HG03460 (cell line): ENCODE results near the gene TMEM187.

Experiments used
- ATAC-seq: cut with Tn5 transposase; IDR thresholded peaks from one replicate; pipeline ENCODE4 v1.9.1; 2021; ENCODE audit not compliant: unreplicated experiment

TMEM187 gene

DNA sequence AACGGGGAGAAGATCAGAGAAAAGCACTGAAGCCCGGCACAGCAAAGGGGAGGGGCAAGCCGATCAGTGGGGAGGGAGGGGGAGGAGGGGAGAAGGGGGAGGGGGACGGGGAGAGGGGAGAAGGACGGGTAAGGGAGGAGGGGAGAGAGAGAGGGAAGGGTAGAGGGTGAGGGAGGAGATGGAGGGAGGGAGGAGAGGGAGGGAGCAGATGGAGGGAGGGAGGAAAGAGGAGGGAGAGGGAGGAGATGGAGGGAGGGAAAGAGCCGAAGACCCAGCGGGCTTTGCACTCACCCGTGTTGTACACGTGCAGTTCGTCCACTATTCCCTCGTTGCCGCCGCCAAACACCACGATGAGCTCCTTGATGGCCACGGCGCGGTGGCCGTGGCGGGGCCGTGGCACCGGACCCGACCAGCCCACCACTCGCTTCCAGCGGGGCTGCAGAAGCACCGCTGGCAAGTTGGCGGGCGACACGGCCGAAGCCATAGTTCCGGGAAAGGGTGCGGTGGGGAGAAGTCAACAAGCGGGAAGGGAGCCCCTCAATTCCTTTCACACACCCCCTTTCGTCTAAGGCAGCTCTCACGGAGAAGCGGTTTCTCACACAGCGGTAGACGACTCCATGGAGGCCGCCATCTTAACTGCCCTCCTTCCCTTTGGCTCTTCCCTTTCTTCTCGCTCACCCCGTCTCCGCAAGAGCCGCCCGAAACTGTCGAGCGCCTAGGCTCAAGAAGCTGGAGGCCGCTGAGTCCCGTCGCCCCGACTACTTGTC is 2.0 kb upstream of the TMEM187 start:
- ATAC-seq = no peak

DNA sequence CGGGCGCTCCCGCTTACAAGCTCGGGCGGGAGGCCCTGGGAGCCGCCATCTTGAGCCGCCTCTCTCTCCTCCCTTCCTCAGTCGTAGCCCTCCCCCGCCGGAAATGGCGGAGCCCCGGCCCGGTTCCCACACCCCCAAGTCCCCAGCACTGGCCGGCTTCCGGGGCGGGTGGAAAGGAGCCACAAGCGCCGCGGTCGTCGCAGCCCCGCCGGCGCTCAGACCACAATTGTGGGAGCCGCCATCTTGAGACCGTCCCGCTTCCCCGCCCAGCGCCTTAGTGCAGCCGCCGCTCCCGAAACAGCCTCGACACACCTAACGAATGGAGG is 1.5 kb upstream of the TMEM187 start:
- peak; percentile 28 for ATAC-seq

DNA sequence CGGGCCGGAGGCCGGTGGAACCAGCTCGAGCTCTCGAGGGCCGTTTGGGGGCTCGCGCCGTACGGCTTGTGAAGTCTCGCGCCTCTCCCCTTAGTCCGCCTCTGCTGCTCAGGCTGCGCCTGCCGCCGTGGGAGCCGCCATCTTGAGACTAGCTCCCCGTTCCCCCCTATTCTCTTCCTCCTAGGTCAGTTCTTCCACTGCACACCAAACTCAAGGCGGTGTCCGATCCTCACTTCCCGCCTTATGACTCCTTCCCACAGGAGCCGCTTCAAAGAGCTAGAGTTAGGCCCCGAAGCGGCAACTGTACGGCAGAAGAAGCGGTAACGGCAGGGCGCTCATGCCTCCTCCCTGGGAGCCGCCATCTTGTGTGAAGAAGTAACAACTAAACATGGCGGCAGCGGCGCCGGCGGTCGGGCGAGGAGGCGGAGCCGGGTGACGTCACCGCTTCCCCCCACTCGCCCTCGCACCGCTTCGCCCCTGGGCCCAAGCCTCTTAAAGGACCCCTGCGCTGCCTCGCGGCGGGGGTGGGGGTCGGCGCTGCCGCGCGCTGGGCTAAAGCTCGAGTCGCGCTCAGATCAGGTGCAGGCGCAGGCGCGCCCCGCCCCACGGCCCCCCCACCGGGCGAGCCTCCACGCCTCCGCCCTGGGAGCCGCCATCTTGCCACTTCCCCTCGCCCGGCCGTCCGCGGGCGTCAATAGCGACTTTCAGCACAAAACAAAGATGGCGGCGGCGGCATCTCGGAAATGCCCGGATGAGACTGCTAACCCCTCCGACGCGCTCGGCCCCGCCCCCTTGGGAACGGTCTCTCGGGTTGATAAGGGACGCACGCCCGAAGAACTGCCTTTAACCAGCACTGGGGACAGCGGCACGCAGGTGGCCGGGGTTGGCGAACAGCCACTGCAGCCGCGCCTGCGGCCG is 845 bp upstream of the TMEM187 start, which contains the start of gene HCFC1:
Gene HCFC1, minus strand, starts transcription at position 369 of the 918 bp plus-strand sequence. CDS start 978 bp downstream, outside the sequence.
- ATAC-seq = peak; percentile 42

DNA sequence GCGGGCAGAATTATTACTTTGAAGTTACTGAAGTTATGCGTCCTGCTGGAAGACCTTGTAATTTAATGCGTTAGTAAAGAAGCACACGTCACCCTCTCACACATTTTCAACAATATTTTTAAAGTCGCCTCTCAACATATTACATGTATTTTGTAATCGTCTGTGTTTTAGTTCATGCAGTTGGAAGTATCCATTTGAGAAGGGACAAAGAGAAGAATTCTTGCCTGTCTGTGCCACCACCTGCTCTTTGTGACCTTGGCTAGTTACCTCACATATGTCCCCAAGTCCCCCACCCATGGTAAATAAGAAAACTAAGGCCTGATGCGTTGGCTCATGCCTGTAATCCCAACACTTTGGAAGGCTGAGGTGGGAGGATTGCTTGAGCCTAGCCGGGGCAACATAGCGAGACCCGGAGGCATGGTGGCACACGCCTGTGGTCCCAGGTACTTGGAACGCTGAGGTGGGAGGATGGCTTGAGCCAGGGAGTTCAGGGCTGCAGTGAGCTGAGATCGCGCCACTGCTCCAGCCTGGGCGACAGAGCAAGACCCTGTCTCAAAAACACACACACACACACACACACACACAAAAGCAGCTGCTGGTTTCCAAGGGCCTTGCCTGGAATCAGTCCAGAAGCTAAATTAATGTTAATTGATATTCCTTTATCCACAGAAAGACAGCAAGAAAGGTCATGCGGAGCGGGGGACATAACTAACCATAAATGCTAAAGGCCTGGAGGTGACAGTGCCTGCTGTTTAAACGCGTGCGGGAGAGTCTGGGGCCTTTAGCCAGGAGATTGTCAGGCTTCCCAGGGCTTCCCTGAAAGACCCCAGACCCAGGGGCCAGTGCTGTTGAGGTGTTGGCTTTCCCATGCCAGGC is 811 bp downstream of the TMEM187 start:
- no peak for ATAC-seq

GRCh38 chrX:153974003-153974725 is 1.6 kb downstream of the TMEM187 start:
- ATAC-seq = no peak

DNA sequence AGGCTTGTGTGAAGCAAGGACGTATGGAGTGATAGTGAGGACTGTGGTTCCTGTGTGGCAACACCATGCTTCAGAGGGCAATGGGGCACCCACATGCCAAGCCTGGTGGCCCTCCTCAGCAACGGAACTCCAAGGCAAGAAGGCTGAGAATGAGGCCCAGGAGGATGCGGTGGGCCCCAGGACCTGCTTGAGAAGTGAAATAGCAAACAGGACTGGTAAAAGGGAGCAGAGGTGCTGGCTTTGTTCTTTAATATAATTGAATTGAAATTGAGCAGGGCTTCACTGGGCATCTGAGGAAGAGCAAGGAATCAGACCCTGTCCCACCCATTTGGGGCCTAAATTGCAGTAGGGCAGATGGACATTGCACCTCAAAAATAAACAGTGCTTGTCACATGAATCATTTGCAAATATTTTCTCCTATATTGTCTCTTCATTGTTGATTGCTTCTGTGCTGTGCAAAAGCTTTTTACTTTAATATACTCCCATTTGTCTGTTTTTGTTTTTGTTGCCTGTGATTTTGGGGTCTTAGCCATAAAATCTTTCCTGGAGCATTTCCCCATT is 2.3 kb downstream of the TMEM187 start:
- no peak for ATAC-seq

GRCh38 chrX:153980394-153980793 is 7.8 kb downstream of the TMEM187 start:
- ATAC-seq = peak; percentile 49

- no peak for ATAC-seq
These were observed 8.7 kb downstream of the TMEM187 start for GRCh38 chrX:153981231-153981630.

- no peak for ATAC-seq
These were observed 9.4 kb downstream of the TMEM187 start for GRCh38 chrX:153981771-153982533.

GRCh38 chrX:153983321-153983801 is 10.8 kb downstream of the TMEM187 start:
- ATAC-seq = no peak

- peak; percentile 40 for ATAC-seq
These were observed 12.0 kb downstream of the TMEM187 start for GRCh38 chrX:153984351-153985178.

DNA sequence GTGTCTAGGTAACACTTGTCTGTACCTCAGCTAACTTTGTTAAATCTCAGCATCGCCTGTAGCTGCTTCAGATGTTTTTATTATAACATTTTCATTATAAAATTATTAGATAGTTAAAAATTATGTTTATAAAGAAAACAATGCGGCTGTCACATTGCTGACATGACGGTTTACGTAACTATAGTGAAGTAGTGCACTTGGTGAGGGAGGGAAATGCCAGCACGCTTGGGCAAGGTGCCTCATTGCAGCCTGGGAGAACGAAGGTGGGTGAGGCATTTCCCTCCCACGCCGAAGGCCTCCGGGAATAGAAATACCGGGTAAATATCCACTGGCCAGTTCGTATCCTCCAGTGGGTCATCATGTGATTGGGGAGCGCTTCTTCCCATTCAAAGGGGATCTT is 15.9 kb downstream of the TMEM187 start:
- no peak for ATAC-seq

- no peak for ATAC-seq
These were observed 17.6 kb downstream of the TMEM187 start for GRCh38 chrX:153989973-153990655.

DNA sequence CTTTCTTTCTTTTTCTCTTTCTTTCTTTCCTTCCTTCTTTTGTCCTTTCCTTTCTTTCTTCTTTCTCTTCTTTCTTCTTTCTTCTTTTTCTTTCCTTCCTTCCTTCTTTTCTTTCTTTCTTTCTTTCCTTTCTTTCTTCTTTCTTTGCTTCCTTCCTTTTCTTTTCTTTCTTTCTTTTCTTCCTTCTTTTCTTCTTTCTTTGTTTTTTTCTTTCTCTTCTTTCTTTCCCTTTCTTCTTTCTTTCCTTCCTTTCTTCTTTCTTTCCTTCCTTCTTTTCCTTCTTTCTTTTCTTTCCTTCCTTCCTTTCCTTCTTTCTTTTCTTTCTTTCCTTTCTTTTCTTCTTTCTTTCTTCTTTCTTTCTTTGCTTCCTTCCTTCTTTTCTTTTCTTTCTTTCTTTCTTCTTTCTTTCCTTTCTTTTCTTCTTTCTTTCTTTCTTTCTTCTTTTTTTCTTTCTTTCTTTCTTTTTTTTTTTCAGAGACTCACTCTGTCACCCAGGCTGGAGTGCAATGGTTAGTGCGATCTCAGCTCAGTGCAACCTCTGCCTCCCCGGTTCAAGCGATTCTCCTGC is 18.5 kb downstream of the TMEM187 start:
- ATAC-seq = no peak

DNA sequence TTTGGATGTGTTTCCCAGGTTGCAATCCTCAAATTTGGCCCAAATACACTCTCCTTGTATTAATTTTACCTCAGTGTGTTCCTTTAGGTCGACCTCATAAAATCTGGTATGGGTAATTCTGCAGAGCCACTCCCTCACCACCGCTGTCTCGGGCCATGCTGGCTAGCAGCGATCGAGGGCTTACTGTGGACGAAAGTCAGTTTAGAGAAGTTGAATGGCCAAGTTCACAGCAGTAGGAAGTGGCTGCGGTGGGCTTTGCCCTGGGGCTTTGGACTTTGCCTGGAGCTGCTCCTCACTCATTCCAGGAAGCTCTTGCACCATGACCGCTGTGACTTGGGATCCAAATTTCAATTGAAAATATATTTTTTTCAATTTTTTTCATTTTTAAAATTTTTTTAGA is 19.6 kb downstream of the TMEM187 start:
- ATAC-seq = no peak

- no peak for ATAC-seq
These were observed 20.5 kb downstream of the TMEM187 start for GRCh38 chrX:153993079-153993478.

- ATAC-seq = no peak
These were observed 21.4 kb downstream of the TMEM187 start for GRCh38 chrX:153993978-153994377.
